WI38 (cell line): ENCODE results near the gene CNPY2.
"Not testable (repeated sequence)": the region's sequence is repeated elsewhere in the genome, so short reads cannot be mapped to it uniquely, and the experiment has no call there.

Experiments
- H3K4me3 ChIP-seq: 2 replicates; pipeline ENCODE4 v1.5.1; 2011; ENCODE audit warnings: low read depth, mild to moderate bottlenecking, control low read depth, low read length
- CTCF ChIP-seq: IDR thresholded peaks from 2 replicates; pipeline ENCODE4 v1.5.1; 2012; ENCODE audit warnings: low read depth, mild to moderate bottlenecking, control low read depth, low read length

Gene CNPY2

GRCh38 chr12:56286044-56286830 is 29.6 kb downstream of the CNPY2 start:
- no peak for TF ChIP-seq CTCF
- no peak overlapping the region for H3K4me3 ChIP-seq

GRCh38 chr12:56284263-56284662 is 31.5 kb downstream of the CNPY2 start:
- H3K4me3 ChIP-seq, result not testable (repeated sequence)

GRCh38 chr12:56282579-56282978 is 33.2 kb downstream of the CNPY2 start:
- no peak overlapping the region for H3K4me3 ChIP-seq
- no peak for TF ChIP-seq CTCF

GRCh38 chr12:56282030-56282429 is 33.8 kb downstream of the CNPY2 start:
- no peak overlapping the region for H3K4me3 ChIP-seq
- no peak for TF ChIP-seq CTCF

- no peak for TF ChIP-seq CTCF
- H3K4me3 ChIP-seq, result no peak overlapping the region
These were observed 34.9 kb downstream of the CNPY2 start for GRCh38 chr12:56280849-56281248.

- TF ChIP-seq CTCF, result no peak
- no peak overlapping the region for H3K4me3 ChIP-seq
These were observed 36.9 kb downstream of the CNPY2 start for GRCh38 chr12:56278905-56279304.

- TF ChIP-seq CTCF, result no peak
- H3K4me3 ChIP-seq, result no peak overlapping the region
These were observed 41.5 kb downstream of the CNPY2 start for GRCh38 chr12:56274299-56274698.

GRCh38 chr12:56272468-56272867 is 43.3 kb downstream of the CNPY2 start:
- H3K4me3 ChIP-seq, result not testable (repeated sequence)
